Endodermal cell (in vitro differentiated cells): ENCODE measurements around the gene SLIT2. TPM values are rescaled to one million over a fixed set of nuclear protein-coding genes. Genes with fewer than 3 reads are reported as not detected.

Experiments
- DNase-seq: peaks from one replicate; pipeline ENCODE4 v3.0.0-alpha.2; 2017
- H3K27ac ChIP-seq: 2 replicates; pipeline ENCODE4 v1.5.1; 2013; ENCODE audit warnings: mild to moderate bottlenecking, low read depth, low read length, moderate library complexity
- H3K27me3 ChIP-seq: 2 replicates; pipeline ENCODE4 v1.6.1; 2013; ENCODE audit warnings: mild to moderate bottlenecking, low read length, moderate library complexity; ENCODE audit not compliant: insufficient read depth, control insufficient read depth, poor library complexity, severe bottlenecking
- H3K36me3 ChIP-seq: 2 replicates; pipeline ENCODE4 v1.7.0; 2013; ENCODE audit warnings: mild to moderate bottlenecking, low read length, moderate library complexity; ENCODE audit not compliant: control insufficient read depth, insufficient read depth
- H3K4me1 ChIP-seq: one replicate; pipeline ENCODE4 v1.7.0; 2013; ENCODE audit warnings: low read length; ENCODE audit not compliant: control insufficient read depth, insufficient read depth
- H3K4me3 ChIP-seq: 2 replicates; pipeline ENCODE4 v1.5.1; 2013; ENCODE audit warnings: mild to moderate bottlenecking, low read length, moderate library complexity
- H3K9ac ChIP-seq: 2 replicates; pipeline ENCODE4 v1.6.1; 2013; ENCODE audit warnings: mild to moderate bottlenecking, low read length, moderate library complexity; ENCODE audit not compliant: poor library complexity, severe bottlenecking; ENCODE audit errors: extremely low read depth
- H3K9me3 ChIP-seq: 2 replicates; pipeline ENCODE4 v1.6.1; 2013; ENCODE audit warnings: mild to moderate bottlenecking, low read length, moderate library complexity; ENCODE audit not compliant: control insufficient read depth
- H3K27ac Mint-ChIP-seq: 2 replicates; pipeline ENCODE4 v1.8.0; 2020; ENCODE audit warnings: mixed read lengths
- H3K27me3 Mint-ChIP-seq: 2 replicates; pipeline ENCODE4 v1.8.0; 2021; ENCODE audit warnings: mild to moderate bottlenecking, mixed read lengths; ENCODE audit not compliant: insufficient read depth
- H3K36me3 Mint-ChIP-seq: 2 replicates; pipeline ENCODE4 v1.8.0; 2020; ENCODE audit warnings: low read depth, mixed read lengths
- H3K4me1 Mint-ChIP-seq: 2 replicates; pipeline ENCODE4 v1.8.0; 2020; ENCODE audit warnings: mixed read lengths
- H3K4me3 Mint-ChIP-seq: 2 replicates; pipeline ENCODE4 v1.8.0; 2020; ENCODE audit warnings: mild to moderate bottlenecking, moderate library complexity, mixed read lengths
- H3K9me3 Mint-ChIP-seq: 2 replicates; pipeline ENCODE4 v1.8.0; 2020; ENCODE audit warnings: mild to moderate bottlenecking, mixed read lengths
- WGBS, 2 experiments: methylation state at CpG; one replicate each; pipeline versions ENCODE4 v1.1.5 to v1.1.7; 2013; ENCODE audit warnings: missing lambda C conversion rate in 2 of 2, mixed read lengths in 1 of 2; ENCODE audit not compliant: insufficient coverage in 1 of 2, insufficient read length in 1 of 2; 5-methylcytosine and 5-hydroxymethylcytosine counted together
- long read RNA-seq, 4 experiments: library from polyadenylated mRNA in 2 of 4; library from RNA in 1 of 4; library from capped mRNA in 1 of 4; stranded (forward) in 3 of 4; unstranded in 1 of 4; transcript quantifications; one replicate each; pipeline ENCODE4 v2.0.0, GENCODE V29; 2020 to 2021; ENCODE audit warnings: inconsistent platforms in 1 of 4
- polyA plus RNA-seq, 2 experiments: library from polyadenylated mRNA; stranded (reverse); fragments of 50-300 nt; gene quantifications; one replicate each; pipeline ENCODE4 v1.2.3, GENCODE V29; 2013
- total RNA-seq, 2 donors: library from RNA; stranded (reverse); fragmentation: NEBNext Ultra II Directional in 1 of 2; extraction: Animal tissue kit (Norgen Biotek cat#: 25700) in 1 of 2; gene quantifications; 2 replicates in 1 of 2; 3 replicates in 1 of 2; pipeline ENCODE4 v1.2.1, GENCODE V29; 2021
- TF ChIP-seq, protein P1 (sequence below): fragments of 200-600 bp; sonication (generic); conservative IDR thresholded peaks from 2 replicates; pipeline ENCODE4 v1.5.0; 2021; ENCODE audit warnings: antibody characterized with exemption, mild to moderate bottlenecking

The SLIT2 gene, protein sequence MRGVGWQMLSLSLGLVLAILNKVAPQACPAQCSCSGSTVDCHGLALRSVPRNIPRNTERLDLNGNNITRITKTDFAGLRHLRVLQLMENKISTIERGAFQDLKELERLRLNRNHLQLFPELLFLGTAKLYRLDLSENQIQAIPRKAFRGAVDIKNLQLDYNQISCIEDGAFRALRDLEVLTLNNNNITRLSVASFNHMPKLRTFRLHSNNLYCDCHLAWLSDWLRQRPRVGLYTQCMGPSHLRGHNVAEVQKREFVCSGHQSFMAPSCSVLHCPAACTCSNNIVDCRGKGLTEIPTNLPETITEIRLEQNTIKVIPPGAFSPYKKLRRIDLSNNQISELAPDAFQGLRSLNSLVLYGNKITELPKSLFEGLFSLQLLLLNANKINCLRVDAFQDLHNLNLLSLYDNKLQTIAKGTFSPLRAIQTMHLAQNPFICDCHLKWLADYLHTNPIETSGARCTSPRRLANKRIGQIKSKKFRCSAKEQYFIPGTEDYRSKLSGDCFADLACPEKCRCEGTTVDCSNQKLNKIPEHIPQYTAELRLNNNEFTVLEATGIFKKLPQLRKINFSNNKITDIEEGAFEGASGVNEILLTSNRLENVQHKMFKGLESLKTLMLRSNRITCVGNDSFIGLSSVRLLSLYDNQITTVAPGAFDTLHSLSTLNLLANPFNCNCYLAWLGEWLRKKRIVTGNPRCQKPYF (N-terminal part only)
- 1 to 10 TPM; 3.4 to 3.5 TPM for total RNA-seq
- polyA plus RNA-seq (2013, experiment 1 of 2), result 44.3 TPM
- polyA plus RNA-seq (2013, experiment 2 of 2), result 45.7 TPM
- long read RNA-seq, experiment 1, partial matches to known transcripts, result 2 of 2 reads
- long read RNA-seq, experiment 1, other reads (novel, unspliced or antisense), result 0 of 2 reads
- long read RNA-seq, experiment 2, partial matches to known transcripts, result 0 of 1 reads
- long read RNA-seq, experiment 2, other reads (novel, unspliced or antisense), result 1 of 1 reads
- long read RNA-seq, experiment 3, partial matches to known transcripts, result 1 of 2 reads
- long read RNA-seq, experiment 3, other reads (novel, unspliced or antisense), result 1 of 2 reads
- long read RNA-seq, experiment 4, result 0 reads

DNA sequence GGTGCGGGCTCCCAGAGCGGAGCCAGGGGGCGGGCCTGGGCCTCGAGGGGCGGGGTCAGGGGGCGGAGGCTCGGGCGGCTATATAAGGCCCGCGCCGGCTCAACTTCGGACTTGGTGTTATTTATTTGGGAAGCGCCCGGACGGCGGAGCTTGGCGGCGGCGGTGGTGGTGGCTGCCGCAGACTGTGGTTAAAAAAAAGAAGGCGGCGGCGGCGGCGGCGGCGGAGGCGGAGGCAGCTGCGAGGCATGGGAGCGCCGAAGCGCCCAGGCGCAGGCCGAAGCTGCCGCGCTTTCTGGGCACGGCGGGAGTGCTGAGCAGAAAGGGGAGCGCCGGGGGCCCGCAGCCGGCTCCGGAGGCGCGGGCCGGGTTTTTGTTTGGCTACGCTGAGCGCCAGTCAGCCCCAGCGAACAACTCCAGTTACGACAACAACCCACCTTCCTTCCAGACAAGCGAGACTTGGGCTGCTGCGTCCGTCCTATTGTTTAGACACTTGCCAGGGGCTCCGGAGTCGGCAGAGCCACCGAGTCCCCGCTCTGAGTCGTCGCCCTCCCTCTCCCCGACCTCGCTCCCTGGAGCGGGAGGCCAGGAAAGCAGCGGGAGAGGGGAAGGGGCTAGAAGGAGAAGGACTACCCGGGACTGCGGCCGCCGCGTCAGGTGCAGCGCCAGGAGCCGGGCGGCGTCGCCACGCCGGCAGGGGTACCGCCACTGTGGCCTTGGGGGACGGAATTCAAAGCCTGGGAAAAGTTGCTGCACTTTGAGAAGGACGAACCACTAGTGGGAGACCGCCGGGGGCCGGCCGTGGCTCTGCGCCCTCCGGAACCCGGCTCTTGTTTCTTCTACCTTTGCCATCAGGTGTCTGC lies at the start of gene SLIT2:
TSS of gene SLIT2 (plus strand) at position 110 of the 860 bp plus-strand sequence. CDS start 1,911 bp downstream, outside the sequence.
- peaks cover 71% of the 10 kb centered on the region for H3K27me3 Mint-ChIP-seq
- no peak within 1 kb of the TSS for H3K27ac Mint-ChIP-seq
- peak within 1 kb of the TSS; percentile 66 for H3K27ac ChIP-seq
- 0 to 1% methylated on average over 19 to 84 of the region's 85 CpGs for whole genome bisulfite sequencing, 2 experiments
- peak within 1 kb of the TSS; percentile 66 for H3K4me3 Mint-ChIP-seq
- H3K36me3 Mint-ChIP-seq, result no peaks in the 10 kb centered on the region
- peak within 1 kb of the TSS; percentile 81 for H3K4me3 ChIP-seq
- H3K36me3 ChIP-seq, result no peaks in the 10 kb centered on the region
- no peaks in the 10 kb centered on the region for H3K9me3 ChIP-seq
- TF ChIP-seq, protein P1, sequence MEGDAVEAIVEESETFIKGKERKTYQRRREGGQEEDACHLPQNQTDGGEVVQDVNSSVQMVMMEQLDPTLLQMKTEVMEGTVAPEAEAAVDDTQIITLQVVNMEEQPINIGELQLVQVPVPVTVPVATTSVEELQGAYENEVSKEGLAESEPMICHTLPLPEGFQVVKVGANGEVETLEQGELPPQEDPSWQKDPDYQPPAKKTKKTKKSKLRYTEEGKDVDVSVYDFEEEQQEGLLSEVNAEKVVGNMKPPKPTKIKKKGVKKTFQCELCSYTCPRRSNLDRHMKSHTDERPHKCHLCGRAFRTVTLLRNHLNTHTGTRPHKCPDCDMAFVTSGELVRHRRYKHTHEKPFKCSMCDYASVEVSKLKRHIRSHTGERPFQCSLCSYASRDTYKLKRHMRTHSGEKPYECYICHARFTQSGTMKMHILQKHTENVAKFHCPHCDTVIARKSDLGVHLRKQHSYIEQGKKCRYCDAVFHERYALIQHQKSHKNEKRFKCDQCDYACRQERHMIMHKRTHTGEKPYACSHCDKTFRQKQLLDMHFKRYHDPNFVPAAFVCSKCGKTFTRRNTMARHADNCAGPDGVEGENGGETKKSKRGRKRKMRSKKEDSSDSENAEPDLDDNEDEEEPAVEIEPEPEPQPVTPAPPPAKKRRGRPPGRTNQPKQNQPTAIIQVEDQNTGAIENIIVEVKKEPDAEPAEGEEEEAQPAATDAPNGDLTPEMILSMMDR, result no peak
- H3K9me3 Mint-ChIP-seq, result no peaks in the 10 kb centered on the region
- peak within 1 kb of the TSS; percentile 28 for H3K9ac ChIP-seq
- peak; percentile 96 for DNase-seq
- peaks cover 6% of the 10 kb centered on the region for H3K4me1 ChIP-seq
- peaks cover 35% of the 10 kb centered on the region for H3K4me1 Mint-ChIP-seq
- peaks cover 66% of the 10 kb centered on the region for H3K27me3 ChIP-seq

DNA sequence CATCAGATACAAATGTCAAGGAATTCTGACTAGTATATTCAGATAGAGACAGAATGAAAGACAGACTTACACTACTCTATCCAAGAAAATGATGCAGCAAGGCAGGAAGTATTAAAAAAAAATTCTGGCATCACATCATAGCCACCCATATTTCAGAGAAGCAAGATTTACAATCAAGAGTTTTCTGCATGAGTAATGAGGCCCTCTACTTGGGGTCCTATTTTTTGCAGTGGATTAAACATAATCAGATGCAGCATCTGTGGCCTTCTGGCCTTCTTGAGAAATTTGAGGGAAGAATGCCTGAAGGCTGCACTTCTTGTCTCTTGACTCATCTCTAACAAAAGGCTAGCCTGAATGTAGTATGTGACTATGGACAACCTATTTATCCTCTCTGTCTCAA lies 48.2 kb upstream of the SLIT2 start:
- H3K9me3 Mint-ChIP-seq, result no peaks in the 10 kb centered on the region
- no peak for DNase-seq
- no peaks in the 10 kb centered on the region for H3K27me3 Mint-ChIP-seq
- no peaks in the 10 kb centered on the region for H3K36me3 ChIP-seq
- no peak overlapping the region for H3K27ac ChIP-seq
- no peaks in the 10 kb centered on the region for H3K4me1 Mint-ChIP-seq
- no peak overlapping the region for H3K27ac Mint-ChIP-seq
- H3K9me3 ChIP-seq, result no peaks in the 10 kb centered on the region
- no peaks in the 10 kb centered on the region for H3K36me3 Mint-ChIP-seq
- no peaks in the 10 kb centered on the region for H3K27me3 ChIP-seq
- no peak overlapping the region for H3K4me3 Mint-ChIP-seq
- no peaks in the 10 kb centered on the region for H3K4me1 ChIP-seq
- H3K4me3 ChIP-seq, result no peak overlapping the region
- TF ChIP-seq, protein P1, result no peak
- H3K9ac ChIP-seq, result no peak overlapping the region

DNA sequence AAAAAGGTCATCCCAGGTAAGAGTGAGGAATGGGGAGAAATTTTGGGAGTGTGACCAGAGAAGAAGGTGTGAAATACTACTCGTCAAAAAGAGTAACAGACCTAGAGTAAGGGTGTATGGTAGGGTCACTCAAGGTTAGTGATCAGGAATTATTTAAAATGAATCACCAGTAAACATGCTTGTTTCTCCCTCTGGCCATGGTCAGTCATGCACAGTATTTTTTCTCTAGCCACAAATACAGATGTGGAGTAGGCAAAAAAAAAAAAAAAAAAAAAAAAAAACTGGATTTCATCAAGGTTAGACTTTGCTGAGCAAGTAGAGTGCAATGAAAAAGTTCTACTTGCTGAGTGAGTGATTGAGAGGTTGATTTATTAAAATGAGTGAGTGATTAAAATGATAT lies 34.2 kb upstream of the SLIT2 start:
- H3K27me3 ChIP-seq, result no peaks in the 10 kb centered on the region
- H3K4me3 ChIP-seq, result no peak overlapping the region
- Mint-ChIP-seq H3K4me1 (no peaks in the 10 kb centered on the region), H3K27ac (no peak overlapping the region), H3K27me3 (no peaks in the 10 kb centered on the region), H3K4me3 (no peak overlapping the region), H3K9me3 (no peaks in the 10 kb centered on the region), H3K36me3 (no peaks in the 10 kb centered on the region)
- no peaks in the 10 kb centered on the region for H3K4me1 ChIP-seq
- no peak for DNase-seq
- WGBS, 2 experiments, result 38 to 62% methylated on average over 1 of the region's 1 CpG
- H3K27ac ChIP-seq, result no peak overlapping the region
- H3K36me3 ChIP-seq, result no peaks in the 10 kb centered on the region
- H3K9ac ChIP-seq, result no peak overlapping the region
- H3K9me3 ChIP-seq, result no peaks in the 10 kb centered on the region
- TF ChIP-seq, protein P1, result no peak
